Measurements from ENCODE around the gene PCK2. TPM values are rescaled to one million over a fixed set of nuclear protein-coding genes. Genes with fewer than 3 reads are reported as not detected.
"Not testable (repeated sequence)": the region's sequence is repeated elsewhere in the genome, so short reads cannot be mapped to it uniquely, and the experiment has no call there.

The PCK2 gene
- total and polyA plus RNA-seq, 2 of the 13 experiments (the other 11 are each of a cell fraction or from before 2014, with no cell fraction given) = 129 to 272 TPM

- TF ChIP-seq THAP9 (CRISPR knock-in tag; IDR thresholded peaks at IDR 0.05; ENCODE audit: borderline replicate concordance) = peak; percentile 20
These were observed 9.3 kb downstream of the PCK2 start (continued) for GRCh38 chr14:24103451-24103850.

- H3K27me3 ChIP-seq (ENCODE audit: control insufficient read depth in 1 of 2, insufficient read depth in 2 of 2, low read length in 2 of 2); H3K79me2 ChIP-seq (ENCODE audit: insufficient read depth, low read length); intact Hi-C loops (cut with micrococcal nuclease; ENCODE audit: unreplicated experiment); DNase-seq (ENCODE audit: low spot score); H3K4me2 ChIP-seq (ENCODE audit: low read depth, low read length); H3K4me3 ChIP-seq (replicated peaks in 1 of 3; ENCODE audit: insufficient read depth in 1 of 3, low read depth in 2 of 3, low read length in 3 of 3); BruUV-seq (replicated peaks); H4K20me1 ChIP-seq (ENCODE audit: insufficient read depth, low read length); FAIRE-seq; H2AFZ ChIP-seq (ENCODE audit: low read length); H3K9ac ChIP-seq (ENCODE audit: insufficient read depth, low read depth, low read length); H3K9me3 ChIP-seq (ENCODE audit: low read length): not testable (repeated sequence)
- POLR2A ChIA-PET = interaction anchor here (1.0 to 11.8 kb wide), 9 partner anchors 9 to 90 kb away, joined by 3 to 594 read pairs (median 10); partner anchors contain the start of genes DCAF11, EMC9, IRF9 and NRL
- CTCF ChIA-PET (ENCODE audit: low intra/inter-chr PET ratio, low total read pairs) = interaction anchor here (1.6 to 5.4 kb wide), 2 partner anchors 16 to 47 kb away, joined by 3 to 86 read pairs; no protein-coding TSS in a partner anchor
- Histone ChIP-seq H3K4me1 (ENCODE audit: insufficient read depth, low read length) (peaks cover 60% of the 10 kb centered on the region), H3K36me3 (replicated peaks in 1 of 2; ENCODE audit: control insufficient read depth in 1 of 2, insufficient read depth in 2 of 2, low read length in 2 of 2) (peaks cover 17 to 28% of the 10 kb centered on the region in 2 experiments), H3K27ac (ENCODE audit: extremely low read length, insufficient read depth, low read length) (peak overlapping the region; percentile 44)
- 94% methylated on average over 8 of the region's 8 CpGs for WGBS (ENCODE audit: low lambda C conversion rate)
- in situ Hi-C loops (cut with HindIII; ENCODE audit: extremely low pct_ligation_motif_present, low pct_unique_long_range_greater_than_20kb) = loop anchor here (25.0 kb wide), 1 partner anchor 1518 kb away; the partner anchor contains the start of genes ABHD4 and DAD1
- ATAC-seq = peak; percentile 28
- TF ChIP-seq CC2D1A (CRISPR knock-in tag; IDR thresholded peaks at IDR 0.05) (0 out of 2 replicates have a peak, but pooled peaks have one; percentile 88), CHD4 (IDR thresholded peaks at IDR 0.05; ENCODE audit: borderline replicate concordance, low read length) (peak; percentile 53), PAX8 (CRISPR knock-in tag; IDR thresholded peaks at IDR 0.05; ENCODE audit: borderline replicate concordance) (0 out of 2 replicates have a peak, but pooled peaks have one; percentile 28), SMYD3 (CRISPR knock-in tag; IDR thresholded peaks at IDR 0.05) (peak; percentile 57; the same call in 1 of the 2 replicates), ZNF607 (CRISPR knock-in tag; IDR thresholded peaks at IDR 0.05; ENCODE audit: borderline replicate concordance) (0 out of 2 replicates have a peak, but pooled peaks have one; percentile 47), ZBTB7B (CRISPR knock-in tag; IDR thresholded peaks at IDR 0.05) (0 out of 2 replicates have a peak, but pooled peaks have one; percentile 11), POGK (CRISPR knock-in tag; conservative IDR thresholded peaks at IDR 0.05) (0 out of 2 replicates have a peak, but pooled peaks have one; percentile 48), MYC (CRISPR knock-in tag; IDR thresholded peaks at IDR 0.05; ENCODE audit: borderline replicate concordance) (0 out of 2 replicates have a peak, but pooled peaks have one; percentile 7), RBM22 (optimal IDR thresholded peaks at IDR 0.05; ENCODE audit: low read length) (peak; percentile 80), ETV5 (CRISPR knock-in tag; IDR thresholded peaks at IDR 0.05; ENCODE audit: borderline replicate concordance) (0 out of 2 replicates have a peak, but pooled peaks have one; percentile 3), RBFOX2 (IDR thresholded peaks at IDR 0.05; ENCODE audit: low read depth, low read length) (0 out of 2 replicates have a peak, but pooled peaks have one; percentile 42), ZIK1 (CRISPR knock-in tag; IDR thresholded peaks at IDR 0.05; ENCODE audit: borderline replicate concordance, low read depth) (0 out of 2 replicates have a peak, but pooled peaks have one; percentile 8), CREB3 (CRISPR knock-in tag; IDR thresholded peaks at IDR 0.05) (0 out of 2 replicates have a peak, but pooled peaks have one; percentile 15), KDM2A (CRISPR knock-in tag; IDR thresholded peaks at IDR 0.05; ENCODE audit: borderline replicate concordance, low read depth) (peak; percentile 24; the same call in 1 of the 2 replicates)
These were observed 11.6 kb downstream of the PCK2 start for GRCh38 chr14:24105609-24106239.
